HepG2 (cell line): ENCODE data around the gene STOML3. TPM values are rescaled to one million over a fixed set of nuclear protein-coding genes. Genes with fewer than 3 reads are reported as not detected.

Experiments used
- ATAC-seq: fragments of 200-7000 bp; cut with Tn5 transposase; 3 replicates; pipeline ENCODE4 v1.9.1; 2020; ENCODE audit warnings: mild to moderate bottlenecking, moderate library complexity
- BruUV-seq: library from RNA; stranded (reverse); fragments of 400-500 nt; replicated peaks from 2 replicates; lab custom pipeline; 2021; lab: Mats Ljungman, UMichigan
- CTCF ChIA-PET: fragments of 300-600 bp; formaldehyde crosslinking; extraction: SDS; loops from one replicate; lab custom pipeline; 2021; ENCODE audit warnings: low total read pairs, inconsistent platforms, low intra/inter-chr PET ratio; lab: Yijun Ruan, JAX
- POLR2A ChIA-PET: fragments of 350-600 bp; sonication (Branson Sonifier 250); formaldehyde crosslinking; loops from one replicate; lab custom pipeline; 2020; ENCODE audit warnings: antibody characterized with exemption, inconsistent platforms; lab: Yijun Ruan, JAX
- DNase-seq: peaks from one replicate; pipeline ENCODE4 v3.0.0-alpha.2; 2015; ENCODE audit warnings: low spot score
- FAIRE-seq: peaks from 3 replicates; lab custom pipeline; 2011; peaks lifted over from hg19 to GRCh38; lab: Jason Lieb, UNC
- H2AFZ ChIP-seq: one replicate; pipeline ENCODE4 v1.6.1; 2011; ENCODE audit warnings: low read length, inconsistent platforms
- H3K27ac ChIP-seq: fragments of 300-600 bp; 3 replicates; pipeline ENCODE4 v1.8.0; 2011; ENCODE audit warnings: mixed run types, mild to moderate bottlenecking, mixed read lengths, low read length, inconsistent platforms; ENCODE audit not compliant: insufficient read depth; ENCODE audit errors: extremely low read length
- H3K27me3 ChIP-seq, 2 experiments: fragments of 200-600 bp in 1 of 2; 2 replicates in 1 of 2; 3 replicates in 1 of 2; pipeline versions ENCODE4 v1.6.0 to v1.8.0; 2011; ENCODE audit warnings: low read length in 2 of 2, mild to moderate bottlenecking in 2 of 2, moderate library complexity in 2 of 2, inconsistent platforms in 1 of 2; ENCODE audit not compliant: insufficient read depth in 2 of 2, control insufficient read depth in 1 of 2
- H3K36me3 ChIP-seq, 2 experiments: fragments of 200-600 bp in 1 of 2; replicated peaks in 1 of 2; 2 replicates in 1 of 2; 3 replicates in 1 of 2; pipeline versions ENCODE4 v1.5.1 to v1.8.0; 2011; ENCODE audit warnings: low read length in 2 of 2, inconsistent platforms in 1 of 2; ENCODE audit not compliant: insufficient read depth in 2 of 2, control insufficient read depth in 1 of 2
- H3K4me1 ChIP-seq: 2 replicates; pipeline ENCODE4 v1.5.1; 2012; ENCODE audit warnings: low read length, inconsistent platforms; ENCODE audit not compliant: insufficient read depth
- H3K4me2 ChIP-seq: 2 replicates; pipeline ENCODE4 v1.6.0; 2011; ENCODE audit warnings: low read depth, low read length, inconsistent platforms
- H3K4me3 ChIP-seq, 3 experiments: fragments of 200-600 bp in 1 of 3; sonication (generic), shearing (Covaris generic) in 1 of 3; replicated peaks in 1 of 3; 2 replicates each; pipeline ENCODE4 v1.5.1; 2011 to 2016; ENCODE audit warnings: low read length in 3 of 3, inconsistent platforms in 2 of 3, low read depth in 2 of 3, mild to moderate bottlenecking in 2 of 3, control low read depth in 1 of 3, mixed read lengths in 1 of 3; ENCODE audit not compliant: insufficient read depth in 1 of 3
- H3K79me2 ChIP-seq: one replicate; pipeline ENCODE4 v1.6.1; 2011; ENCODE audit warnings: low read length, inconsistent platforms; ENCODE audit not compliant: insufficient read depth
- H3K9ac ChIP-seq: 2 replicates; pipeline ENCODE4 v1.6.0; 2011; ENCODE audit warnings: mild to moderate bottlenecking, low read depth, low read length, inconsistent platforms; ENCODE audit not compliant: insufficient read depth
- H3K9me3 ChIP-seq: 2 replicates; pipeline ENCODE4 v1.5.1; 2012; ENCODE audit warnings: mild to moderate bottlenecking, low read length
- H4K20me1 ChIP-seq: 2 replicates; pipeline ENCODE4 v1.6.0; 2011; ENCODE audit warnings: inconsistent platforms, mild to moderate bottlenecking, low read length, moderate library complexity; ENCODE audit not compliant: insufficient read depth
- BHLHE40 ChIP-seq: IDR thresholded peaks from 2 replicates; pipeline ENCODE4 v1.6.1; 2011; ENCODE audit warnings: low read length, improper control_type of control experiment
- EP300 ChIP-seq, 3 experiments: sonication (generic) in 1 of 3; formaldehyde crosslinking in 1 of 3; IDR thresholded peaks; 2 replicates each; pipeline versions ENCODE4 v1.5.1 to v1.6.1; 2011 to 2020; ENCODE audit warnings: low read depth in 2 of 3, low read length in 2 of 3, borderline replicate concordance in 1 of 3, improper control_type of control experiment in 1 of 3, mild to moderate bottlenecking in 1 of 3, missing genetic modification reagents in 1 of 3, moderate library complexity in 1 of 3
- FOXJ3 ChIP-seq: sonication (generic); formaldehyde crosslinking; IDR thresholded peaks from 2 replicates; pipeline ENCODE4 v1.4.0; 2020; ENCODE audit warnings: missing genetic modification reagents, mild to moderate bottlenecking, borderline replicate concordance
- HMG20B ChIP-seq: conservative IDR thresholded peaks from 2 replicates; pipeline ENCODE4 v1.6.1; 2016; ENCODE audit warnings: missing genetic modification reagents, missing compliant biosample characterization
- HNF1B ChIP-seq: sonication (generic); formaldehyde crosslinking; IDR thresholded peaks from 2 replicates; pipeline ENCODE4 v1.5.1; 2020; ENCODE audit warnings: mild to moderate bottlenecking, moderate library complexity, missing genetic modification reagents
- KLF16 ChIP-seq, 2 experiments: sonication (generic) in 1 of 2; formaldehyde crosslinking in 1 of 2; IDR thresholded peaks; 2 replicates each; pipeline versions ENCODE4 v1.6.1 to v1.8.0; 2016 to 2023; ENCODE audit warnings: missing genetic modification reagents in 2 of 2, missing compliant biosample characterization in 1 of 2
- KMT2B ChIP-seq: IDR thresholded peaks from 2 replicates; pipeline ENCODE4 v1.6.1; 2016; ENCODE audit warnings: missing genetic modification reagents, missing compliant biosample characterization
- NFYB ChIP-seq: sonication (generic); formaldehyde crosslinking; IDR thresholded peaks from 2 replicates; pipeline ENCODE4 v1.4.0; 2020; ENCODE audit warnings: missing genetic modification reagents
- PITX1 ChIP-seq: sonication (generic); formaldehyde crosslinking; IDR thresholded peaks from 2 replicates; pipeline ENCODE4 v1.5.1; 2020; ENCODE audit warnings: mild to moderate bottlenecking, missing genetic modification reagents
- SIN3A ChIP-seq: IDR thresholded peaks from 2 replicates; pipeline ENCODE4 v1.6.1; 2011; ENCODE audit warnings: low read depth, mild to moderate bottlenecking, control low read depth, low read length, borderline replicate concordance
- SIN3B ChIP-seq: fragments of 150-350 bp; IDR thresholded peaks from 2 replicates; pipeline ENCODE4 v1.6.1; 2014; ENCODE audit warnings: low read length
- THYN1 ChIP-seq: sonication (generic); formaldehyde crosslinking; IDR thresholded peaks from 2 replicates; pipeline ENCODE4 v1.8.1; 2023; ENCODE audit warnings: low read depth, mild to moderate bottlenecking, moderate library complexity, missing genetic modification reagents, borderline replicate concordance
- ZBED4 ChIP-seq: sonication (generic); formaldehyde crosslinking; IDR thresholded peaks from 2 replicates; pipeline ENCODE4 v1.4.0; 2020; ENCODE audit warnings: missing genetic modification reagents, borderline replicate concordance
- ZEB1 ChIP-seq: IDR thresholded peaks from 2 replicates; pipeline ENCODE4 v1.6.1; 2012; ENCODE audit warnings: mild to moderate bottlenecking, low read depth, inconsistent platforms; ENCODE audit not compliant: insufficient replicate concordance
- ZNF124 ChIP-seq: sonication (generic); formaldehyde crosslinking; IDR thresholded peaks from 2 replicates; pipeline ENCODE4 v1.4.0; 2020; ENCODE audit warnings: missing genetic modification reagents
- ZNF224 ChIP-seq: sonication (generic); formaldehyde crosslinking; IDR thresholded peaks from 2 replicates; pipeline ENCODE4 v1.5.0; 2020; ENCODE audit warnings: mild to moderate bottlenecking, missing genetic modification reagents
- ZNF570 ChIP-seq: sonication (generic); formaldehyde crosslinking; IDR thresholded peaks from 2 replicates; pipeline ENCODE4 v1.4.0; 2020; ENCODE audit warnings: mild to moderate bottlenecking, missing genetic modification reagents, borderline replicate concordance
- ZNF607 ChIP-seq: sonication (generic); formaldehyde crosslinking; IDR thresholded peaks from 2 replicates; pipeline ENCODE4 v1.5.1; 2020; ENCODE audit warnings: missing genetic modification reagents, mild to moderate bottlenecking, borderline replicate concordance
- WGBS: methylation state at CpG from one replicate; pipeline ENCODE4 v1.1.6; 2017; ENCODE audit warnings: low lambda C conversion rate; 5-methylcytosine and 5-hydroxymethylcytosine counted together
- in situ Hi-C: cut with HindIII; loops from 2 replicates; pipeline ENCODE4 v1.10.0; 2017; ENCODE audit warnings: low pct_unique_long_range_greater_than_20kb; ENCODE audit not compliant: extremely low pct_ligation_motif_present
- intact Hi-C: fragments of 100-400 bp; cut with micrococcal nuclease; formaldehyde crosslinking; loops from one replicate; pipeline ENCODE4 v1.10.0; 2022; ENCODE audit not compliant: unreplicated experiment
- polyA plus RNA-seq, 8 experiments: library from polyadenylated mRNA; depleted of rRNA in 3 of 8; stranded (reverse) in 7 of 8; unstranded in 1 of 8; fragments of >200 nt; fragmentation: Illumina TruSeq in 4 of 8; extraction: Trizol in 4 of 8; gene quantifications; 2 replicates each; pipeline versions ENCODE4 v1.2.1 to v1.2.3, GENCODE V29; 2011 to 2016; ENCODE audit warnings: low read depth in 4 of 8, missing spikeins in 1 of 8, mixed read lengths in 1 of 8; ENCODE audit not compliant: insufficient read depth in 1 of 8
- total RNA-seq, 5 experiments: library from RNA; depleted of rRNA; stranded (reverse); fragments of >200 nt; fragmentation: Illumina TruSeq; extraction: Trizol; gene quantifications; 2 replicates each; pipeline ENCODE4 v1.2.3, GENCODE V29; 2016; ENCODE audit warnings: low read depth in 1 of 5

Gene STOML3
- total and polyA plus RNA-seq, 2 of the 13 experiments (the other 11 are each of a cell fraction or from before 2014, with no cell fraction given) = not detected

- H3K79me2 ChIP-seq = peaks cover 53% of the 10 kb centered on the region
- H3K4me3 ChIP-seq = peak overlapping the region; percentile 84 to 95 (median 86)
- ATAC-seq = peak; percentile 61
- H3K4me2 ChIP-seq = peak overlapping the region; percentile 89
- intact Hi-C loops (loop anchor here (10.0 kb wide), 1 partner anchor 616 kb away; the partner anchor contains the start of gene COG6), in situ Hi-C loops (no loop called here)
- POLR2A ChIA-PET = interaction anchor here (1.0 to 1.9 kb wide), 3 partner anchors 10 to 689 kb away, joined by 3 to 4 read pairs (median 3); partner anchors contain the start of gene UFM1
- TSS peak; percentile 55 for BruUV-seq
- WGBS = under 1% methylated on average over 15 of the region's 15 CpGs
- no peaks in the 10 kb centered on the region for H3K36me3 ChIP-seq
- peak overlapping the region; percentile 95 for H2AFZ ChIP-seq
- H3K9me3 ChIP-seq = no peaks in the 10 kb centered on the region
- peak overlapping the region; percentile 81 for H3K9ac ChIP-seq
- peak; percentile 17 for DNase-seq
- CTCF ChIA-PET = no interaction called here
- H3K27ac ChIP-seq = peak overlapping the region; percentile 88
- no peaks in the 10 kb centered on the region; a peak in 1 of 5 replicates for H3K27me3 ChIP-seq
- 0 out of 2 replicates have a peak, but pooled peaks cover 8% of the 10 kb centered on the region for H4K20me1 ChIP-seq
- FAIRE-seq = no peak
- H3K4me1 ChIP-seq = peaks cover 39% of the 10 kb centered on the region
- TF ChIP-seq HMG20B (CRISPR knock-in tag) (0 out of 2 replicates have a peak, but pooled peaks have one; percentile 1), NFYB (CRISPR knock-in tag) (no peak), PITX1 (CRISPR knock-in tag) (no peak), ZBED4 (CRISPR knock-in tag) (0 out of 2 replicates have a peak, but pooled peaks have one; percentile 1), ZEB1 (peak; percentile 36), BHLHE40 (no peak), KLF16 (CRISPR knock-in tag; IDR thresholded peaks at IDR 0.05) (peak in 1 of 2 experiments; percentile 7; a peak in 1 of 4 replicates), ZNF607 (CRISPR knock-in tag) (peak; percentile 42; the same call in 1 of the 2 replicates), HNF1B (peak; percentile 56; the same call in 1 of the 2 replicates), ZNF570 (CRISPR knock-in tag) (0 out of 2 replicates have a peak, but pooled peaks have one; percentile 5), KMT2B (CRISPR knock-in tag) (no peak; the same call in 1 of the 2 replicates), ZNF124 (CRISPR knock-in tag) (0 out of 2 replicates have a peak, but pooled peaks have one; percentile 3), SIN3A (0 out of 2 replicates have a peak, but pooled peaks have one; percentile 10), EP300 (IDR thresholded peaks at IDR 0.05; ENCODE audit: low read depth in 2 of 2, low read length in 2 of 2) (no peak), EP300 (CRISPR knock-in tag; IDR thresholded peaks at IDR 0.05; ENCODE audit: borderline replicate concordance) (no peak), ZNF224 (no peak), SIN3B (0 out of 2 replicates have a peak, but pooled peaks have one; percentile 3), FOXJ3 (CRISPR knock-in tag) (no peak), THYN1 (CRISPR knock-in tag) (no peak)
These were observed 48.0 kb upstream of the STOML3 start for GRCh38 chr13:39038569-39039030.
